HG03045 (cell line): ENCODE measurements around the gene SEPTIN2.
"Not testable (repeated sequence)": the region's sequence is repeated elsewhere in the genome, so short reads cannot be mapped to it uniquely, and the experiment has no call there.

Source experiments
- ATAC-seq: cut with Tn5 transposase; IDR thresholded peaks from one replicate; pipeline ENCODE4 v1.9.1; 2021; ENCODE audit warnings: mild to moderate bottlenecking, moderate library complexity; ENCODE audit not compliant: unreplicated experiment

SEPTIN2 gene

DNA sequence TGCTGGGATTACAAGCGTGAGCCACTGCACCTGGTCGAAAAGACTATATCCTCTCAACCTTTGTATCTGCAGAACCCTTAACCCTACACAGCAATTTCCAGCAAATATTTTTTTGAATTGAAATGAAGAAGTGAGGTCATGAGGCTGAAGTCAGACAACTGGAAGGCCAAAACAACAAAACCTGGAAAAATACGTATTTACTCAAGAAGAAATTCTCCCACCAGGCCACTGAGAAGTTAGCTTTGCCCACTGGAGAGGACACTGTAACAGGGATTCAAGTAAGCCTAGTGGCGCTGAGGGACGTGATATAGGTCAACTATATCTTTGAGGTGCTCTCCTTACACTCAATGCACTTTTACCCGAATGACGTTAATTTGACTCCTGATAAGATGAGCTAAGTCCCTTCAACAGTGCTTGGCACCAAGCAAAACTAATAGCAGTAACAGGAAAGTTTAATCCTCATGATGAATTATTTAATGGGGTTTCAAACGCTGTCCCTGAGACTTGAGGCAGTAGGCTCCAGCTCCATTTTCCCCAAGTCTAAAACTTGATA lies 2.1 kb upstream of the SEPTIN2 start:
- ATAC-seq, result no peak

DNA sequence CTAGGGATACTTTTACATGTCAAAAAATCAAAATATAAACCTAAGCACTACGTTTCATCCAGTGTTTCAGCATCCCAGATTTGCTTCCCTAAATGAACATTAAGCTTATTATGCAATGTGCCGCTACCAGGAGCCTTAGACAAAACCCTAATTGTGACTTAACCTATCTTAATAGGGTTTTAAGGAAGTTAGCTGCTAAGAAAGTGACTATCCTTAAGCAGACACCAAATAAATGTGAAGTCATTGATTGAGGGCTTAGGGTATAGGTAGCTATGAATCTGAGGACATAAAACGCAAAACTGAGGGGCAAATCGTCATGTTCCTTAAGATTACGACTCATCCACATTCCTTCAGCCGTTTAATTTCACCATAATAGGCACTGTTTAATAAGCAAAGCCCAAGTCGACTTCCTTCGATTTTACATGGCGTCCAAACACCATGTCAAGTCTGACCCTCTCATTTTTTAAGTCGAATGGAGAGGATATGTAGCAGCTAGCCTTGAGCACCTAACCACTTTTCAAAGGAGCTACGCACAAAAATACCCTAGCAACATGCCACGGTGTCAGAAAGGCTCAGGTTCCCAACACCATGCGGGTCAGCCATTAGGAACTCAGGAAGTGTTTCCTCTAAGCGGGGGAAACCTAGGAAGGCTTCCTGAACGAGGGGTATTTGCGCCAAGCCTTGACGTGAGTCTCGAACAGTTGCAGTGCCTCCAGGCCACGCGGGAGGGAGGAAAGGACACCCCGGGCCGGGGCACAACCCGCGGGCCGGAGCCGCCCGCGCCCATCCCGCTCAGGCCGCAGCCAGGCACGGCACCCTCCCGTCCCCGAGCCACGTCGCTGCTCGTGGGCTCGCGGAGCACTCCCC lies 1.3 kb upstream of the SEPTIN2 start:
- no peak for ATAC-seq

DNA sequence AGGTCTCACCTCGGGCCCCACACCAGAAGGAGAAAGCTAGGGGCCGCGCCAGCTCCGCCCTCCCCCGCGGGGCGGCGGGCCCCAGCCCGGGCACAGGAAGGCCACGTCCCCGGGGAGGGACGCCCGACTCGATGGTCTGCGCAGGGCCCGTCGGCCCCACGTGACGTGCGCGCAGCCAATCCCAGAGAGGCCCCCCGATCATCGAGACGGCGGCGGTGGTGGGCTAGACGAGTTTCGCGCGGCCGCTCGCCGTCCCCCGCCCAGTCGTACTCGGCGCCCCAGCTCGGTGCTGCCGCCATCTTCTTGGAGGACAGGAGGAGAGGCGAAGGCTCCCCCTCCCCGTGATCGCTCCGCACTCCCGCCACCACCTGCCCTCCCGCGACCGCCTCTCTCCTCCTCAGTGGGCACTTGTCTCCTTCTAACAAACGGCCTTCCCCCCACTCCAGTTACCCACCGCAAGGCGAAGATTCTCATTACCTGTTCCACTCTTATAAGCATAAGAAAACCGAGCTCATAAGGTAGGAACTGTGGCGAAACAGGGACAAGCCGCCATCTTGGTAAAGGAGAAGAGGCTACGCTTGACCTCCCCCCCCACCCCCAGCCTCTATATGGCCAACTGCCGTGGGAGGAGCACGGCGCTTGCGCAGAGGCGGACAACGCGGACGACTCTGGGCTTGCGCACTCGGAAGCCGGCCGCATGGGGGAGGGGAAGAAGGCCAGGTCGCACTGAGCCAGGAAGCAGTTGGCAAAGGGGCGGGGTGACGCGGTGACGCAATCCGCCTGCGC lies 439 bp upstream of the SEPTIN2 start, which contains the start of gene HDLBP:
Gene HDLBP (minus strand): TSS at position 580 of the 786 bp plus-strand sequence. CDS start 48,803 bp downstream, outside the sequence.
- peak; percentile 69 for ATAC-seq

DNA sequence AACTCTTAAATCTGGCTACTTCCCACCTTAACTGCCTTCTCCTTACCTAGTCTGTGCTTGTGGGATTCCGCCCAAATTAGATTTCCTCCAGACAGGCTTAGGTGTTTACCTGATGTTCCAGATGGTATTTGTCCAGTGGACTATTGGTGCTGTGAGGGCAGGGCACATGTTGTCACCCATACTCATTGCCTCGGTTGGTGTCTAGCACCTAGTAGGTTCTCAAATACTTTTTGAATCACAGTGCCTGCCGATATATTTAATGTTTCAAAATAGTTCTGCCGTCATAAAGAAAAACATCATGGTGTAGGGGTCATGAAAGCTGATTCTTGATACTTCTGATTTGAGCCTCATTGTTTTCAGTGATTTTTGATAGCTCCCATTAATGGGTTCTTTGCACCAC lies 1.1 kb downstream of the SEPTIN2 start:
- no peak for ATAC-seq

DNA sequence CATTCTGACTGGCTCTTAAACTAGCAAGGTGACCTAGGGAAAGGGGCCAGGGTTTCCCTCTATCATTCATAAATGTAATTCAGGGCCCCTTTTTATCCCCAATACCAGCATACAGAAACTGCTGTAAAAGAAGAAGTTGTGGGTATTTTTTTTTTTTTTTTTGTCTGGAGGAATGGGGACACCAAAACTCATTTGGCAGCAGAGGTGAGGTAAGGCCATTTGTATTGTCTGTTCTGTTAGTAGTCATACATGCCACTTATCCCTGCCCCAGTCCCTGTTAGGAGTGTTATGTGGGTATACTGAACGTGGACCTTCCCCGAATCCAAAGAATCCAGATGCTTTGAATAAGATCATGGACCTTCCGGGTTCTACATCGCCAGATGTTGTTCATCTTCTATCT lies 1.7 kb downstream of the SEPTIN2 start:
- ATAC-seq, result no peak

DNA sequence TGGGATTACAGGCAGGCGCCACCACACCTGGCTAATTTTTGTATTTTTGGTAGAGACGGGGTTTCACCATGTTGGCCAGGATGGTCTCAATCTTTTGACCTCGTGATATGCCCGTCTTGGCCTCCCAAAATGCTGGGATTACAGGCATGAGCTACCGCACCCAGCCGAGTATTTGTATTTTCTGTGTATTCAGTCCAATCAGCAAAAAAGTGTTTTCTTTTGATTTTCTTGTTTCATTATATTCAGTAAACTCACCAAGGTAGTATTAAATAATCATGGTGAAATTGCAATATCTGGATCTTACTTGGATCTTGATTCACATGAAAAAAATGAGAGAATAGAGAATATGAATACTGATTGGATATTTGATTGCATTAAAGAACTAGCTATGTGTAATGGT lies 3.1 kb downstream of the SEPTIN2 start:
- ATAC-seq, result not testable (repeated sequence)

DNA sequence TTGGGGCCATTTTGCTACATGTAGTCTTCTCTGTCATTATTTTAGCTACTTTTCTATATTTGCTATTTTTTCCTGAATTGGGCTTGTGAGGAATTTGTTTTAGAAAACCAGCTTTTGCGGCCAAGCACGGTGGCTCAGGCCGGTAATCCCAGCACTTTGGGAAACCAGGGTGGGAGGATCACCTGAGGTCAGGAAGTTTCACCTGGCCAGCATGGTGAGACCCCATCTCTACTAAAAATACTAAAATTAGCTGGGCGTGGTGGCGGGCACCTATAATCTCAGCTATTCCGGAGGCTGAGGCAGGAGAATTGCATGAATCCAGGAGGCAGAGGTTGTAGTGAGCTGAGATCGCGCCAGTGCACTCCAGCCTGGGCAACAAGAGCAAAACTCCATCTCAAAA lies 4.7 kb downstream of the SEPTIN2 start:
- no peak for ATAC-seq

DNA sequence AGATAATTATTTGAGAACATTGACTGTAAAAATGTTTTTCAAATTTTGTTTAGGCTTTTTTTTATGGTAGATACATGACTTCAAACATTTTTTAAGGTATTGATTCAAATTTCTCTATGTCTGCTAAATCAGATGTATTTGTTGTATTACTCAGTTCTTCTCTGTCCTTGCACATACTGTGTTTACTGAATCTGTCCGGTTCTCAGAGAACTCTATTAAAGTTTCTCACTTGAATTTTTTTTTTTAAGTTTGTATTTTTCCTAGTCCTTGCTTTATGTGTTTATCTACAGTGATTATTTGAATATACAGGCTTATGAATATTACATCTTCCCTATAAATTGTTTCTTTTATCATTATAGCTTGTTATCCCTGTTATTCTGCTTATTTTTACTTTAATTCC lies 5.3 kb downstream of the SEPTIN2 start:
- no peak for ATAC-seq

DNA sequence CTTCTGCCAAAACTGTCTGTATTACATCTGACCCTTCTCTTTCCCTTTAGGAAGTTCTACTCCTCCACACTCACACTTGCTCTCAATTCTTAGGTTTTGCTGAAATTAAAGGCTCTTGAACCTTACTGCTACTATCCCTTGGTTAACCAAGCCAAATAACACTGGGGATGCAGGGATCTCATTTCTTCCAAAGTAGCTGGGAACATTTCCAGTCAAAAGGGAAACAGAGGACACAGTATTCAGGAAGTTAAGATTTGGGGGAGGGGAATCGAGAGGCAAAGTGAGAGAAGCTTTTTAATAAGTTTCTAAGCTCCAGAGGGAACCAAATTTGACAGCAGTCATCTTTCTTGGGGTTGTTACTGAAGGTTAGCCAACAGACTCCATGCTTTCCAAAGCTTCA lies 6.2 kb downstream of the SEPTIN2 start:
- ATAC-seq, result no peak

DNA sequence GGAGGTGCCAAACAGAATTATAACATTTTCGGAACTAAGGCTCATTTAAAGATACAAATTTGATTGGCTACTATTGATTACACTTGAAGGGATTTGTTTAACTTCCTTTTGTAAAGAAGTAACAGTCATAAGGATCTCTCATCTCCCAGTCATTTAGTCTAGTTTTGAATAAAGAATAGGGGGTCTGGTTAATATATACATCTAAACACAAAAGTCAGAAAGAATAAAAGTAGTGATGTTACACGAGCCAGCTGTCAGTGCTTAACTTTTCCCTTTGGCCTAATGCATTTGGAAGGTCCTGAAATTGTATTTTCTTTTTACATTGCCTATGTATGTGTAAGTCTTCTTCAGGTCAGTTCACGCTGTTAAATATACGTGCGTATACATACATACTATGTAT lies 8.1 kb downstream of the SEPTIN2 start:
- ATAC-seq, result no peak

DNA sequence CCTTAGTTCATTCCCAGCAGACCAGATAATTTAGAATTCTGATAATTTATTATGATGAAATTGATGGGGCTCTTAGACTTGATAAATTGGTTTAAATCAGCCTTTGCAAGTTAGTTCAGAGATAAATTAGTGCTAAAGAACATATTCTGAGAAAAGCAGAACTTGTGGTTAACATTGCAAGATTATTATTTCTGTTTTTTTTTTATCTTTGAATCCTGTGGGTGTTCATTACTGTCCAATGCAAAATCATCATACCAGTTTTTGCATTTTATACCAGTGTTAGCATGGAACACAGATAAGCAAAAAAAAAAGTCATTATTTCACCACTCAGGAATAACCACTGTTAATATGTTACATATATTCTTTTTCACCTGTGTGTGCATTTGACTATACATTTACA lies 9.1 kb downstream of the SEPTIN2 start:
- ATAC-seq, result no peak

DNA sequence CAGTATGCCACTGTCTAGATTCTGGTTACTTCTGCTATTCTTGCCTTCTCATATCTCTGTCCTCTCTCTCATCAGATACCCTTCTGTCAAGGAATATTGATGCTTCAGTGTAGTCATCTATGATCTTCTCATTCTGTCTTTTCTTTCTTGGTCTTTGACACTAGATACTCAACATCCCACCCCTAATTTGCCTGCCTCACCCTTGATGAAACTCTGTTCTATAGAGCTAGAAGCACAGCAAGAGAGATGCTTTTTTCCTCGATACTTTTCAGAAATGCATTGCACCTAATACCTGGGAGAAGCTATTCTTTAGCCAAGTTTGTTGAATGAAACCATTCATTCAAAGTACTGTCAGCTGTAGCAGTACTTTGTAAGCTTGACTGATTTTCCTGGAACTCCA lies 9.5 kb downstream of the SEPTIN2 start:
- no peak for ATAC-seq

DNA sequence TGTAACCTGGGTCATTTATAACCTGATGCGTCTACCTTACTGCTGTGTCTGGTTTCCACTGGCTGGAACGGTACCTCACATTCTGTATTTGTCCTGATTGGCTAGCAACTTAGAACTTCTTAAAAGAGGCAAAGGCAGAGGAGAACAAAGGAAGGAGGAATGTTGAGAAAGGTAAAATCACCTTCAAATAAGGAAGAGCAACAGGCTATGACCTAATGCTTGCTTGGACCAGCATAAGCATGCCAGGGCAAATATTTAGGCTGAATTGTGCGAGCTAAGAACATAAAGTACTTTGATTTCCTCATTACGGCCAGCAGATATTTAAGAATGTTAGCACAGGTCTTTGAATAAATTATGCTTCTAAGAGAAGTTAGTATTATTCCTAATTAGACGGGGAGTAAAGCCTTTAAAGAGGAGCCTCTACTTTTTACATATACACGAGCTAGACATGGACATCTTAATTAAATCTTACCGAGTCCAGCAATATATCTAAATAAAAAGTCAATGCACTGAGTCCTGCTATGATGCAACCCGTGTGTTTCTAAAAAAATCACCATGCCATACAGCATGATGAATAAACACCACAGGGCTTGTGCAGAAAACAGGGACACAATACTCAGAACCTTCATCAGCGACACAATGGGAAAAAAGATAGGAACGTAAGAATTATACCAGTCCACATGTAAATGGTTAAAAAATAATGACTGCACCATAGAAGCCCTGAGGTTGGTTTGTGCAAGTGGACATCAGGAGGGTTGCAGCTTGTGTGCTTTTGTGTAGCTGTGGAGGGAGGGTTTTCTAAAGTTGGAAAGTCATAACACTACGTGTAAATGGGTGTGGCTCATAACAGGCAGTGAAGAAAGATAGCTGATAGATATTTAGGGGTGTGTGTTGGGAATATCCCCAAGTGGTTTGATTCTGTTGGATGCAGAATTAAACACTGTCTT lies 14.2 kb downstream of the SEPTIN2 start:
- ATAC-seq, result no peak

DNA sequence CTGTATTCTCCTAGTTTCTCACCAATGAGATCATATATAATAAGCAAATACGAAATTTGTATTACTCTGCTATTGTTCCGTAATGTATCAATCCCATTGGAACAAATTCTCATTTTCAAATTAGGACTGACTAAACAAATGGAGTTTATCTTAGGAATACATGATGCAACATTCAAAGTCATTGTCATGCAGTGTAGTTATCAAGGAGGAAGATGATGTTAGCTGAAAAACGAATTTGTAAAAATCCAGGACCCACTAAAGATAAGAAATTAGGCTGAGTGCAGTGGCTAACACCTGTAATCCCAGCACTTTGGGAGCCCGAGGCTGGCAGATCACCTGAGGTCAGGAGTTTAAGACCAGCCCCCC lies 14.9 kb downstream of the SEPTIN2 start:
- no peak for ATAC-seq

DNA sequence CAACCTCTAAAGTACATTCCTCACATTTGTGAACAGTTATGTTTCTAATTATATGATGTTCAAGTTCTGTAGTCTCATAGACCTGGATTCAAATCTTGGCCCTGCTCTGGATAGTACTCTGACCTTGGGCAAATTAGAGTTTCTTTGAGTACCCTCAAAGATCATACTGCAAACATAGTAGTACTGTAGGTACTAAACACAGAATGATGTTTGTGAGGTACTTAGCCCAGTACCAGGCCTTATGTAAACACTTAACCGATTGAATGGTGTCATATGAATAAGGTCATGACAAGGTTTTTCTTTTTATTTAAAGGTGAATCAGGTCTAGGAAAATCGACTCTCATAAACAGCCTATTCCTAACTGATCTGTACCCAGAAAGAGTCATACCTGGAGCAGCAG lies 19.1 kb downstream of the SEPTIN2 start:
- no peak for ATAC-seq

DNA sequence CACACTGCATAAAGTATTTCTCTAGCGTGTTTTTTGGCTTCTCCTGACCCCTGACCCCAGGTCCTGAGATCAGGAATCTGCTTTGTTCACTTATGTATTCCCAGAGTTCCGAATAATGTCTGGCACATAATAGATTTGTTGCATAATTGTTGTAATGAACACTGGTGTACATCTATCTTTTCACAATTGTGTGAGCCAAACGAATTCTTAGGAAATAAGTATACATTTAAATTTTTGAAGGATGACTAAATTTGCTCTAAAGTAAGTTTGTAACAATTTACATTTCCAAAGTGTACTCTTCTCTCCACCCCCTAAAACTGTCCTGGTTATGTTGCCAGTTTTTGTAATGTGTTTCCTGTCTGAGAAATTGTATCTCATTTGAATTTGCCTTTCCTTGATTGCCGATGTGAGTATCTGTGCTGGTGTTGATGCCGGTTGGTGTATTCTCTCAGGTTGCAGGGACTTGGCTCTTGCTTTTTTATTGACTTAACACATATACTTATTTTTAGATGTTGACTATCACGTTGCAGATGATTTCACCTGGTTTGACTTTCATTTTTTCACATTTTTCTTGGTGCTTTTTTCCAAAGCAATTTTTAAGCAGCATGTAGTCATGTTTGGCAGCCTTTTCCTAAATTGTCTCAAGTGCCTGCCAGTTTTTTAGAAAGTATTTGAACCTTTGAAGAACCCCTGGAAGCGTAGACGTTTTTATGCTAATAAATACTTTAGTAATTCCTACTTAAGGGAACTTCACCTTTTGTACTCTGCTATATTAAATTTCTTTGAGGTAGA lies 24.3 kb downstream of the SEPTIN2 start:
- no peak for ATAC-seq

DNA sequence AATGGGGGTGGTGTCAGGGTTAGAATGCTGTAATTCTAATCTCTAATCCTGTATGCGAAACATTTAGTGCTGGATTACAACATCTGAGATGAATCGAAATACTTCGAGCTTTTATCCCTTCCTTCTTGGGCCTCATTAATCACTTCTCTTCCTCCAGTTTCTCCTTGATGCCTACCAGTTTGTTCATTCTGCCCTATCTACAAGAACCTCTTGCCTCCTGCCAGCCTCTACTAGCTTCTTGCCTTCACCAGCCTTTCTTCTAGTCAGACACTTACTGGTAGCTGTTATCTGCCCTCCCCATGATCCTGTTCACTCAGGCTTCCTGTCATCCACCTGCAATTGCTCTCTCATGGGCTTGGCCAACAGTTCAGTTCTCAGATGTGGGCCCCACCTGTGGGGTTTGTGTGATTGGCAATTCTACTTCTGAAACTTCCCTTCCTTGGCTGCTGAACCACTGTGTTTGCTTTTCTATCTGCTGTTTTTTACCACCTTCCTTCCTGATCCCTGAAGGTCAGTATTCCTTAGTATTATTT lies 25.0 kb downstream of the SEPTIN2 start:
- no peak for ATAC-seq

DNA sequence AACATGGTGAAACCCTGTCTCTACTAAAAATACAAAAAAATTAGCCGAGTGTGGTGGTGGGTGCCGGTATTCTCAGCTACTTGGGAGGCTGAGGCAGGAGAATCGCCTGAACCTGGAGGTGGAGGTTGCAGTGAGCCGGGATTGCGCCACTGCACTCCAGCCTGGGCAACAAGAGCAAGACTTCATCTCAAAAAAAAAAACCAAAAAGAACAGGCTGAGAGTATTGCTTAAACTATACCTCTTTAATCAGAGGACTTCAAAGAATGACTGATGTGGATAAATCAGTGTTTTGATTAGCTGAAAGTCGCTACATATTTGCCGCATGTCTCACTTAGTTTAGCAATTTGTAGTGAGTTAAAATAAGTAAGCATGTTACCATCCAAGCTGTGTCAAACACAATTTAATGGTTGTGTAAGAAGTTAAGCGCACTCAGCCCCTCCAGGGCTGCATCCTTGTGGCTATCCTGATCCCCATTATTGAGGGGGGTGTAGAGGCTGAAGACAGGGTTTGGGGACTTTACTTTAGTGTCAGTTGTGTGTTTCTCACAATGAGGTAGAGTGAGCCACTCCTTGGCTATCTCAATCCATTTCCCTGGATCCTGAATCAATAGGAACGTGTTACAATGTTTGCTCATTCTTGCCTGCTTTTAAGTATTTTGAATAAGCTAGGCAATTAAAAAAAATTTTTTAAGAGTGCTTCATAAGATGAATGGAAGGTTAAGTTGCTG lies 29.4 kb downstream of the SEPTIN2 start:
- ATAC-seq, result no peak

DNA sequence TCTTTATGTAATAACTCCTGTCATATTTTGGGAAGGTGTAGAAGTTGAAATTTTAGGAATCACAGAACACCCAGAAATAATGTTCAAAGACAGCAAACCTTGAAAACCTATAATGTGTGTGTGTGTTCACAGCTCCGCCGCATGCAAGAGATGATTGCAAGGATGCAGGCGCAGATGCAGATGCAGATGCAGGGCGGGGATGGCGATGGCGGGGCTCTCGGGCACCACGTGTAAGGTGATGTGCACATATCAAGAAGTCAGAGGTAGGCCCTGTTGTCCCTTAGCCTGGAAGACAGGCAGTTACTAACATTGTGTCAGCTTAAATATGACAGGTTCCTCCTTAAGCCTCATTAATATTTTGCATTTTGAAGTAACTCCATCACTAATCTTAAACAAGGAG lies 34.2 kb downstream of the SEPTIN2 start:
- no peak for ATAC-seq
